ENCODE data around the gene GRID2. TPM values are rescaled to one million over a fixed set of nuclear protein-coding genes. Genes with fewer than 3 reads are reported as not detected.

The GRID2 gene
- total RNA-seq, 3 donors from 2014 or later = 0.44 TPM; not detected in 2

DNA sequence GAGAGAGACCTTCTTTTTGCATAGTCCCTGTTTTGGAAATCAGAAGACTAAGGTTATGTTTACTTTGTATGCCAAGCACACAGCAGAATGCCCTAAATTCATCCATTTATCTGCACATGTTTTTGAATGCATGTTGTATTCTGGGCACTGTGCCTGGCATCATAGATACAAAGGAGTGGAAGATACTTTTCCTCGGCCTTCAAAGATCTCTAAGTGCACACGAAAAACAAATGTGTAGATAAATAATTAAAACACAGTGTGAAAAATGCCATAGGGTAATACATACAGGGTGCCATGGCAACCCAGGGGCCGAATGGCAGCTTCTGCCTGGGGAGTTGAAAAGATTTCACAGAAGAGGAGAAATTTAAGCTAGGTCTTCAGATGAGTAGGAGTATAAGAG is 1134.2 kb downstream of the GRID2 start:
- Histone ChIP-seq H3K4me1 (ENCODE audit: low read depth) (no peaks in the 10 kb centered on the region), H3K36me3 (ENCODE audit: low read depth) (no peaks in the 10 kb centered on the region), H3K9me3 (no peaks in the 10 kb centered on the region), H3K4me3 (no peak overlapping the region)
- no peak for DNase-seq
- TF ChIP-seq, protein P1, sequence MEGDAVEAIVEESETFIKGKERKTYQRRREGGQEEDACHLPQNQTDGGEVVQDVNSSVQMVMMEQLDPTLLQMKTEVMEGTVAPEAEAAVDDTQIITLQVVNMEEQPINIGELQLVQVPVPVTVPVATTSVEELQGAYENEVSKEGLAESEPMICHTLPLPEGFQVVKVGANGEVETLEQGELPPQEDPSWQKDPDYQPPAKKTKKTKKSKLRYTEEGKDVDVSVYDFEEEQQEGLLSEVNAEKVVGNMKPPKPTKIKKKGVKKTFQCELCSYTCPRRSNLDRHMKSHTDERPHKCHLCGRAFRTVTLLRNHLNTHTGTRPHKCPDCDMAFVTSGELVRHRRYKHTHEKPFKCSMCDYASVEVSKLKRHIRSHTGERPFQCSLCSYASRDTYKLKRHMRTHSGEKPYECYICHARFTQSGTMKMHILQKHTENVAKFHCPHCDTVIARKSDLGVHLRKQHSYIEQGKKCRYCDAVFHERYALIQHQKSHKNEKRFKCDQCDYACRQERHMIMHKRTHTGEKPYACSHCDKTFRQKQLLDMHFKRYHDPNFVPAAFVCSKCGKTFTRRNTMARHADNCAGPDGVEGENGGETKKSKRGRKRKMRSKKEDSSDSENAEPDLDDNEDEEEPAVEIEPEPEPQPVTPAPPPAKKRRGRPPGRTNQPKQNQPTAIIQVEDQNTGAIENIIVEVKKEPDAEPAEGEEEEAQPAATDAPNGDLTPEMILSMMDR (IDR thresholded peaks at IDR 0.05) = no peak
- no peak for ATAC-seq
- intact Hi-C loops (cut with DNase I, micrococcal nuclease) = no loop called here

DNA sequence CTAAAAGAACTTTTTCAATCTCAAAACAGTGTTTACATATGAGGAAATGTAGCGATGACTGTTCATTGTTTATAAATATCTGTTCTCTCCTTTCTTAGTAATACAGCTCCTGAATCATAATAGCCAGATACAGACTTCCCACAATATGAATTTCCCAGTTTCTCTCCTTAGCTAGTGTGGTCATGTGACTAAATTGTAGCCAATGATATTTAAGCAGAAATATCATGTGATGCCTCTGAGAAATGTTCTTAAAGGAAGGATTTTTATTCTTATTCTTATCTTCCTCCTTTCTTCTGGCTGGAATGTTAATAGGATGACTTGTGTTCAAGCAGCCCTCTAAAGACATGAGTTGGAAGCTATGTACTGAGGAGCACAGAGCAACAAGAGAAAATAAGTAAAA is 1141.1 kb downstream of the GRID2 start:
- TF ChIP-seq, protein P1 (IDR thresholded peaks at IDR 0.05) = no peak
- no peaks in the 10 kb centered on the region for H3K9me3 ChIP-seq
- intact Hi-C loops (cut with DNase I, micrococcal nuclease) = no loop called here
- H3K4me1 ChIP-seq (ENCODE audit: low read depth) = no peaks in the 10 kb centered on the region
- DNase-seq = no peak
- no peak for ATAC-seq
- H3K36me3 ChIP-seq (ENCODE audit: low read depth) = no peaks in the 10 kb centered on the region
- H3K4me3 ChIP-seq = no peak overlapping the region

DNA sequence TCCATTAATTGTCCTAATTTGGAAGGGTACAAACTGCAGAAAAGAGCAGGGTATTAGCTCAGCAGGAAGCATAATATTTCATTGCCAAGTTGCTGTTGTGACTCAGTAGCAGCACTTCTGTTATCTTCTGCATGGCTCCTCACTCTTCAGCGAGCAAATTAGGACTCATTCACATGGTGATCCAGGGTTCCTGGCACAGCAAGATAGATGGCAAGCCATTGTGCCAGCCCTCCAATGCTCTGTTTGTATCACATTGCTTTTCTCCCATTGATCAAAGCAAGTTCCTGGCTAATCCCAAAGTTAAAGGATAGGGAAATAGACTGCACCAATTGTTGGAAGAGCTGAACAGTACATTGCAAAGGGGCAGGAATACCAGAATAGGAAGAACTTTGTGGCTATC is 1142.3 kb downstream of the GRID2 start:
- H3K4me1 ChIP-seq (ENCODE audit: low read depth) = no peaks in the 10 kb centered on the region
- ATAC-seq (no peak), DNase-seq (no peak)
- H3K9me3 ChIP-seq = no peaks in the 10 kb centered on the region
- intact Hi-C loops (cut with DNase I, micrococcal nuclease) = no loop called here
- TF ChIP-seq, protein P1 (IDR thresholded peaks at IDR 0.05) = no peak
- H3K36me3 ChIP-seq (ENCODE audit: low read depth) = no peaks in the 10 kb centered on the region
- no peak overlapping the region for H3K4me3 ChIP-seq

DNA sequence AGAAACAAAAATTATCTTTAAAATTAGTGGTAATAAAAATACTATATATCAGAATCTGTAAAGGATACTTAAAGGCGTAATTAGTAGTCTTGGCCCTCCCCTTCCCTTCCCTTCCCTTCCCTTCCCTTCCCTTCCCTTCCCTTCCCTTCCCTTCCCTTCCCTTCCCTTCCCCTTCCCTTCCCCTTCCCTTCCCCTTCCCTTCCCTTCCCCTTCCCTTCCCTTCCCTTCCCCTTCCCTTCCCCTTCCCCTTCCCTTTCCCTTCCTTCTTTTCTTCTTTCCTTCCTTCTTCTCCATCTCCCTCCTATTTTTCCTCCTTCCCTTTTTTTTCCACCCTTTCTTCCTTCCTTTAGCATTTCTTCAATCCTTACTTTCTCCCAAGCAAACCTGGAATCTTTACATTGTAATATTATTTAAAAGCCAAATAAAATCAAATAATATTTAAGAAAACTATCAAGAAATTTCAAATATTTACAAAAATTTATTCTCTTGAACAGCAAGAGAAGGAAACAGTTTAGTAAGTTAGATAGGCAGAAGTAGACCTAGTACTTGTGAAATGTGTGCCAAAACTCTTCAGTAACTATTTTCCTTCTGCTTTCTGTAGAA is 1145.0 kb downstream of the GRID2 start:
- TF ChIP-seq, protein P1 (IDR thresholded peaks at IDR 0.05) = no peak
- DNase-seq (no peak), ATAC-seq (no peak)
- Histone ChIP-seq H3K36me3 (ENCODE audit: low read depth) (no peaks in the 10 kb centered on the region), H3K9me3 (no peaks in the 10 kb centered on the region), H3K4me1 (ENCODE audit: low read depth) (no peaks in the 10 kb centered on the region), H3K4me3 (no peak overlapping the region)
- intact Hi-C loops (cut with DNase I, micrococcal nuclease) = no loop called here

DNA sequence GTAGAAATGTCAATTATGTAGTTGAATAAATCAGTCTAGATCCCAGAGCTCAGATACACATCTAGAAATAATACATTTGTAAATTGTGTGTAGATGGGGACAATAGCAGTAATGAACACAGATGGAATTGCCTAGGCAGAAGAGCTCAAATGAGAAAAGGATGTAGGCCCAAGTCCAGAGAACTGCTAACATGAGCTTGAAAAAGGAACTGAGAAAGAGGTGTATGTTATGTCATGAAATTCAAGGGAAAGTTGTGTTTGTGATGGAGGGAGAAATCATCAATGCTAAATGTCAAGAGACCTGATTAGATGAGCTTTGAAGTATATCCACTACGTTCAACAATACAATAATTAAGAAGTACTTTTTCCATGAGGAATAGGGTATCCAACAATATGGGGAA is 1148.2 kb downstream of the GRID2 start:
- ATAC-seq (no peak), DNase-seq (no peak)
- no peaks in the 10 kb centered on the region for H3K36me3 ChIP-seq (ENCODE audit: low read depth)
- no peaks in the 10 kb centered on the region for H3K9me3 ChIP-seq
- no peak overlapping the region for H3K4me3 ChIP-seq
- intact Hi-C loops (cut with DNase I, micrococcal nuclease) = no loop called here
- TF ChIP-seq, protein P1 (IDR thresholded peaks at IDR 0.05) = no peak
- H3K4me1 ChIP-seq (ENCODE audit: low read depth) = no peaks in the 10 kb centered on the region

DNA sequence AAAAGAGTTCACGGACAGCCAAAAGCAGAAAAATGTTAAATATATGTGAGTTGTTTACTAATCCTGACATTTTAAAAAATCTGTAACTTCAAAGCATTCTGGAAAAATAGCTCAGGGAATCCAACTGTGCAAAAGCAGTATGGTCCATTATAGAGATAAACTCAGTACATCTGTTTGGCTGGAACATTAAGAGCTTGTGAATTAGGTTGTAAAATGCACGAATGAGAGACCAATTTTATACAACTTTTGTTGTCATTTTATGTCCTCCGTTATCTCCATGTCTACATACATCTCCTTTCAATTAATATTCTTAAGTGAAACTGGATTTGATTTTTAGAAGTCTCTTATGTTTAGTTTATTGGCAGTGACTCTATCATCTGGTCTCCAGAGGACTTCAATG is 1157.8 kb downstream of the GRID2 start:
- intact Hi-C loops (cut with DNase I, micrococcal nuclease) = no loop called here
- ATAC-seq = no peak
- no peak for DNase-seq
- TF ChIP-seq, protein P1 (IDR thresholded peaks at IDR 0.05) = no peak
- H3K4me3 ChIP-seq = no peak overlapping the region
- H3K36me3 ChIP-seq (ENCODE audit: low read depth) = no peaks in the 10 kb centered on the region
- H3K9me3 ChIP-seq = no peaks in the 10 kb centered on the region
- no peaks in the 10 kb centered on the region for H3K4me1 ChIP-seq (ENCODE audit: low read depth)

All from mucosa of descending colon (tissue), 3 donors.